GM12878 (cell line): ENCODE data around the gene RNF220. TPM values are rescaled to one million over a fixed set of nuclear protein-coding genes. Genes with fewer than 3 reads are reported as not detected.

Source experiments
- ATAC-seq: fragments of 200-7000 bp; cut with Tn5 transposase; 3 replicates; pipeline ENCODE4 v1.9.1; 2020; ENCODE audit warnings: mild to moderate bottlenecking, moderate library complexity
- BruUV-seq: library from RNA; stranded (reverse); fragments of 400-500 nt; replicated peaks from 2 replicates; lab custom pipeline; 2021; lab: Mats Ljungman, UMichigan
- CTCF ChIA-PET: fragments of 300-600 bp; sonication (Branson Sonifier 250); formaldehyde crosslinking; extraction: SDS; loops from one replicate; lab custom pipeline; 2021; ENCODE audit warnings: inconsistent platforms; lab: Yijun Ruan, JAX
- POLR2A ChIA-PET: fragments of 350-600 bp; formaldehyde crosslinking; extraction: SDS; loops from one replicate; lab custom pipeline; 2021; ENCODE audit warnings: inconsistent platforms; lab: Charles Lee
- RAD21 ChIA-PET: fragments of 300-600 bp; sonication (Branson Sonifier 250); formaldehyde crosslinking; loops from one replicate; lab custom pipeline; 2023; ENCODE audit warnings: antibody characterized with exemption; ENCODE audit not compliant: unreplicated experiment; lab: Charles Lee
- SMC1A ChIA-PET: fragments of 300-600 bp; sonication (Branson Sonifier 250); formaldehyde crosslinking; loops from one replicate; lab custom pipeline; 2023; ENCODE audit not compliant: unreplicated experiment, uncharacterized antibody; lab: Charles Lee
- DNase-seq: peaks from one replicate; pipeline ENCODE4 v3.0.0-alpha.2; 2011; ENCODE audit warnings: low read depth, low spot score
- FAIRE-seq: peaks from 3 replicates; lab custom pipeline; 2011; peaks lifted over from hg19 to GRCh38; lab: Jason Lieb, UNC
- H2AFZ ChIP-seq: 2 replicates; pipeline ENCODE4 v1.6.0; 2011; ENCODE audit warnings: low read depth, low read length, control low read depth; ENCODE audit not compliant: control insufficient read depth
- H3K27ac ChIP-seq: 2 replicates; pipeline ENCODE4 v1.5.1; 2011; ENCODE audit warnings: control low read depth; ENCODE audit not compliant: control insufficient read depth, insufficient read depth
- H3K27me3 ChIP-seq, 2 experiments: replicated peaks in 1 of 2; 2 replicates each; pipeline versions ENCODE4 v1.6.0 to v1.6.1; 2011; ENCODE audit warnings: low read length in 1 of 2; ENCODE audit not compliant: control insufficient read depth in 2 of 2, insufficient read depth in 2 of 2
- H3K36me3 ChIP-seq, 2 experiments: 2 replicates each; pipeline ENCODE4 v1.5.1; 2011; ENCODE audit warnings: low read length in 1 of 2; ENCODE audit not compliant: control insufficient read depth in 2 of 2, insufficient read depth in 2 of 2
- H3K4me1 ChIP-seq: 2 replicates; pipeline ENCODE4 v1.6.1; 2011; ENCODE audit warnings: mild to moderate bottlenecking, low read length, moderate library complexity, mixed read lengths; ENCODE audit not compliant: control insufficient read depth, insufficient read depth
- H3K4me2 ChIP-seq: 2 replicates; pipeline ENCODE4 v1.6.0; 2011; ENCODE audit warnings: control low read depth; ENCODE audit not compliant: control insufficient read depth, insufficient read depth
- H3K4me3 ChIP-seq: fragments of 200-600 bp; sonication (generic); 2 replicates; pipeline ENCODE4 v1.5.1; 2016
- H3K79me2 ChIP-seq: 2 replicates; pipeline ENCODE4 v1.6.0; 2011; ENCODE audit warnings: low read length; ENCODE audit not compliant: control insufficient read depth, insufficient read depth
- H3K9ac ChIP-seq: 2 replicates; pipeline ENCODE4 v1.8.0; 2011; ENCODE audit warnings: low read length, control low read depth, mixed read lengths; ENCODE audit not compliant: control insufficient read depth, insufficient read depth
- H3K9me3 ChIP-seq: replicated peaks from 3 replicates; pipeline ENCODE4 v1.5.1; 2011; ENCODE audit warnings: mild to moderate bottlenecking, low read length; ENCODE audit not compliant: control insufficient read depth, insufficient read depth
- H4K20me1 ChIP-seq: 2 replicates; pipeline ENCODE4 v1.6.0; 2011; ENCODE audit not compliant: control insufficient read depth, insufficient read depth
- BCL11A ChIP-seq: IDR thresholded peaks from 2 replicates; pipeline ENCODE4 v1.6.1; 2011; ENCODE audit warnings: low read depth, low read length
- CBFB ChIP-seq: IDR thresholded peaks from 2 replicates; pipeline ENCODE4 v1.6.1; 2016; ENCODE audit warnings: antibody characterized with exemption, low read depth
- CREM ChIP-seq: IDR thresholded peaks from 2 replicates; pipeline ENCODE4 v1.6.1; 2014; ENCODE audit warnings: antibody characterized with exemption, low read depth
- CTCF ChIP-seq, 3 experiments: IDR thresholded peaks in 2 of 3; conservative IDR thresholded peaks in 1 of 3; 2 replicates each; pipeline ENCODE4 v1.5.1; 2011; ENCODE audit warnings: low read depth in 3 of 3, low read length in 3 of 3, mild to moderate bottlenecking in 3 of 3, control low read depth in 2 of 3, moderate library complexity in 2 of 3, inconsistent platforms in 1 of 3, mixed read lengths in 1 of 3; ENCODE audit not compliant: control insufficient read depth in 2 of 3, insufficient read depth in 1 of 3; ENCODE audit errors: extremely low read depth in 1 of 3
- EP300 ChIP-seq, 2 experiments: fragments of 150-350 bp in 1 of 2; IDR thresholded peaks; 2 replicates each; pipeline ENCODE4 v1.6.1; 2011 to 2012; ENCODE audit warnings: low read depth in 2 of 2, low read length in 2 of 2, borderline replicate concordance in 1 of 2, improper control_type of control experiment in 1 of 2, inconsistent platforms in 1 of 2; ENCODE audit not compliant: control insufficient read depth in 1 of 2
- ETV6 ChIP-seq, 2 experiments: fragments of 450-650 bp in 1 of 2; IDR thresholded peaks in 1 of 2; conservative IDR thresholded peaks in 1 of 2; 2 replicates each; pipeline ENCODE4 v1.6.1; 2014; ENCODE audit warnings: antibody characterized with exemption in 1 of 2, borderline replicate concordance in 1 of 2, low read depth in 1 of 2, mild to moderate bottlenecking in 1 of 2, moderate library complexity in 1 of 2
- GABPA ChIP-seq: IDR thresholded peaks from 2 replicates; pipeline ENCODE4 v1.6.1; 2014; ENCODE audit warnings: antibody characterized with exemption, low read depth, mild to moderate bottlenecking, inconsistent platforms
- IKZF2 ChIP-seq, 2 experiments: fragments of 450-650 bp; IDR thresholded peaks; 2 replicates each; pipeline ENCODE4 v1.6.1; 2017; ENCODE audit warnings: mild to moderate bottlenecking in 2 of 2, moderate library complexity in 2 of 2
- IRF4 ChIP-seq: IDR thresholded peaks from 2 replicates; pipeline ENCODE4 v1.6.1; 2011; ENCODE audit warnings: low read depth, low read length
- MEF2A ChIP-seq: IDR thresholded peaks from 2 replicates; pipeline ENCODE4 v1.6.1; 2011; ENCODE audit warnings: low read depth, mild to moderate bottlenecking, low read length, moderate library complexity; ENCODE audit not compliant: insufficient read depth
- MTA2 ChIP-seq: fragments of 450-650 bp; IDR thresholded peaks from 2 replicates; pipeline ENCODE4 v1.6.1; 2016; ENCODE audit warnings: low read depth, mild to moderate bottlenecking, moderate library complexity
- MYB ChIP-seq: fragments of 150-350 bp; IDR thresholded peaks from 2 replicates; pipeline ENCODE4 v1.6.1; 2014; ENCODE audit warnings: mild to moderate bottlenecking, low read depth, low read length, borderline replicate concordance
- NR2F1 ChIP-seq: fragments of 450-650 bp; conservative IDR thresholded peaks from 2 replicates; pipeline ENCODE4 v1.6.1; 2017; ENCODE audit warnings: mild to moderate bottlenecking
- PAX5 ChIP-seq: IDR thresholded peaks from 2 replicates; pipeline ENCODE4 v1.6.1; 2011; ENCODE audit warnings: low read depth, low read length, borderline replicate concordance
- POU2F2 ChIP-seq: IDR thresholded peaks from 3 replicates; pipeline ENCODE4 v1.6.1; 2011; ENCODE audit warnings: low read depth, mild to moderate bottlenecking, low read length, borderline replicate concordance
- RAD21 ChIP-seq: IDR thresholded peaks from 2 replicates; pipeline ENCODE4 v1.6.1; 2011; ENCODE audit warnings: mild to moderate bottlenecking, low read depth, low read length, moderate library complexity; ENCODE audit not compliant: insufficient read depth
- RELB ChIP-seq: fragments of 450-650 bp; IDR thresholded peaks from 2 replicates; pipeline ENCODE4 v1.6.1; 2017; ENCODE audit warnings: low read depth, mild to moderate bottlenecking, moderate library complexity
- SREBF1 ChIP-seq: IDR thresholded peaks from 2 replicates; pipeline ENCODE4 v1.6.1; 2012; ENCODE audit warnings: mild to moderate bottlenecking, low read length
- STAT3 ChIP-seq: IDR thresholded peaks from 2 replicates; pipeline ENCODE4 v1.6.1; 2011; ENCODE audit warnings: low read depth, low read length, improper control_type of control experiment
- TARDBP ChIP-seq: IDR thresholded peaks from 2 replicates; pipeline ENCODE4 v1.6.1; 2016; ENCODE audit warnings: borderline replicate concordance
- ZBED1 ChIP-seq: IDR thresholded peaks from 2 replicates; pipeline ENCODE4 v1.6.1; 2016; ENCODE audit warnings: borderline replicate concordance
- WGBS: methylation state at CpG from one replicate; pipeline ENCODE4 v1.1.6; 2016; ENCODE audit warnings: low lambda C conversion rate; ENCODE audit not compliant: insufficient replicate concordance, insufficient coverage; ENCODE audit errors: missing lambda C conversion rate; 5-methylcytosine and 5-hydroxymethylcytosine counted together
- in situ Hi-C: fragments of 300-500 bp; cut with MboI; formaldehyde crosslinking; loops from 9 replicates; pipeline ENCODE4 v1.14.3; 2018; ENCODE audit warnings: mixed read lengths
- intact Hi-C: fragments of 100-400 bp; cut with micrococcal nuclease; formaldehyde crosslinking; loops from one replicate; pipeline ENCODE4 v1.14.2; 2022; ENCODE audit not compliant: unreplicated experiment
- polyA plus RNA-seq, 11 experiments: library from polyadenylated mRNA; depleted of rRNA in 4 of 11; unstranded in 6 of 11; stranded (reverse) in 5 of 11; fragments of >200 nt; fragmentation: Nextera tagmentation in 4 of 11; fragmentation: Illumina TruSeq in 1 of 11; extraction: Ambion mirVana in 4 of 11; extraction: Trizol in 1 of 11; gene quantifications; 1 replicate in 1 of 11; 2 replicates in 10 of 11; pipeline versions ENCODE4 v1.2.1 to v1.2.3, GENCODE V29; 2011 to 2016; ENCODE audit warnings: inconsistent platforms in 2 of 11, missing spikeins in 2 of 11, low read depth in 1 of 11
- total RNA-seq, 4 experiments: library from RNA; depleted of rRNA in 3 of 4; stranded (reverse); fragments of >200 nt in 3 of 4; fragmentation: Illumina TruSeq in 1 of 4; extraction: Trizol in 1 of 4; gene quantifications; 2 replicates each; pipeline versions ENCODE4 v1.2.1 to v1.2.3, GENCODE V29; 2013 to 2021

RNF220 gene
- total and polyA plus RNA-seq, 10 of the 15 experiments (the other 5 are each of a cell fraction or from before 2014, with no cell fraction given), result 4.6 to 84.1 (median 53.7) TPM

GRCh38 chr1:44684525-44684924 is 279.5 kb downstream of the RNF220 start:
- ChIA-PET CTCF (interaction anchor here (0.6 to 3.1 kb wide), 9 partner anchors 10 to 92 kb away, joined by 3 to 17 read pairs (median 5); partner anchors contain the start of genes ARMH1, RNU5D-1 and TMEM53), RAD21 (interaction anchor here (0.7 to 2.3 kb wide), 5 partner anchors 10 to 37 kb away, joined by 3 to 11 read pairs (median 4); partner anchors contain the start of genes ARMH1 and TMEM53), SMC1A (interaction anchor here (0.9 to 2.6 kb wide), 11 partner anchors 8 to 328 kb away, joined by 3 to 15 read pairs (median 5); partner anchors contain the start of genes ARMH1, TMEM53 and UROD), POLR2A (interaction anchor here (0.5 to 2.8 kb wide), 3 partner anchors 10 to 857 kb away, joined by 3 to 29 read pairs (median 5); partner anchors contain the start of genes ARMH1 and TMEM53)
- peak overlapping the region; percentile 50 for H3K4me2 ChIP-seq
- H2AFZ ChIP-seq, result peak overlapping the region; percentile 13
- H3K79me2 ChIP-seq, result no peaks in the 10 kb centered on the region
- no TSS peak for BruUV-seq
- H3K4me1 ChIP-seq, result peaks cover 20% of the 10 kb centered on the region
- H3K9me3 ChIP-seq, result no peaks in the 10 kb centered on the region
- no peak overlapping the region; the same call in 1 of the 2 replicates for H3K9ac ChIP-seq
- 0% methylated on average over 1 of the region's 1 CpG for WGBS
- H3K27ac ChIP-seq, result peak overlapping the region; percentile 77
- ATAC-seq (peak; percentile 96), DNase-seq (peak; percentile 81), FAIRE-seq (peak; percentile 87)
- no peaks in the 10 kb centered on the region for H3K36me3 ChIP-seq
- in situ Hi-C loops, result no loop called here
- intact Hi-C loops, result no loop called here
- H4K20me1 ChIP-seq, result no peaks in the 10 kb centered on the region
- no peak overlapping the region for H3K4me3 ChIP-seq
- H3K27me3 ChIP-seq, result no peaks in the 10 kb centered on the region
- TF ChIP-seq PAX5 (peak; percentile 87; the same call in 1 of the 2 replicates), CBFB (peak; percentile 79; the same call in 1 of the 2 replicates), RAD21 (peak; percentile 33; the same call in 1 of the 2 replicates), STAT3 (no peak), SREBF1 (no peak), POU2F2 (peak; percentile 23; the same call in 1 of the 3 replicates), EP300 (IDR thresholded peaks at IDR 0.05; ENCODE audit: borderline replicate concordance in 1 of 2, control insufficient read depth in 1 of 2, low read depth in 2 of 2, low read length in 2 of 2) (peak in 1 of 2 experiments; percentile 32; a peak in 2 of 4 replicates), ZBED1 (peak; percentile 85; the same call in 1 of the 2 replicates), MEF2A (0 out of 2 replicates have a peak, but pooled peaks have one; percentile 68), BCL11A (peak; percentile 85), MTA2 (0 out of 2 replicates have a peak, but pooled peaks have one; percentile 19), RELB (0 out of 2 replicates have a peak, but pooled peaks have one; percentile 23), NR2F1 (peak; percentile 91), TARDBP (0 out of 2 replicates have a peak, but pooled peaks have one; percentile 60), CREM (peak; percentile 85), GABPA (peak; percentile 61), CTCF (IDR thresholded peaks at IDR 0.05 in 2 of 3, conservative IDR thresholded peaks at IDR 0.05 in 1 of 3; ENCODE audit: control insufficient read depth in 2 of 3, extremely low read depth in 1 of 3, insufficient read depth in 1 of 3, low read depth in 3 of 3, low read length in 3 of 3) (peak in 1 of 3 experiments; percentile 22; a peak in 1 of 6 replicates), ETV6 (conservative IDR thresholded peaks at IDR 0.05 in 1 of 2, IDR thresholded peaks at IDR 0.05 in 1 of 2; ENCODE audit: borderline replicate concordance in 1 of 2, low read depth in 1 of 2) (peak in 1 of 2 experiments; percentile 95; a peak in 2 of 4 replicates), IRF4 (peak; percentile 86), MYB (no peak), IKZF2 (IDR thresholded peaks at IDR 0.05) (peak; percentile 34 to 53; a peak in 3 of 4 replicates)
